Sigmoid colon (tissue), 7 donors: ENCODE results near the gene WDHD1. TPM values are rescaled to one million over a fixed set of nuclear protein-coding genes. Genes with fewer than 3 reads are reported as not detected.

ENCODE experiments used
- DNase-seq: peaks from one replicate; pipeline ENCODE4 v3.0.0-alpha.2; 2019
- H3K27ac ChIP-seq, 4 donors: fragments of 200-600 bp; sonication (generic); one replicate each; pipeline ENCODE4 v1.5.1; 2016 to 2019; ENCODE audit warnings: mild to moderate bottlenecking in 1 of 4
- H3K27me3 ChIP-seq, 3 donors: fragments of 200-600 bp; sonication (generic); one replicate each; pipeline ENCODE4 v1.5.1; 2019; ENCODE audit warnings: mild to moderate bottlenecking in 1 of 3
- H3K36me3 ChIP-seq, 4 donors: fragments of 200-600 bp; sonication (generic); one replicate each; pipeline ENCODE4 v1.5.1; 2016 to 2019
- H3K4me1 ChIP-seq, 4 donors: fragments of 200-600 bp; sonication (generic); one replicate each; pipeline ENCODE4 v1.5.1; 2017 to 2019
- H3K4me3 ChIP-seq, 4 donors: fragments of 200-600 bp; sonication (generic); one replicate each; pipeline ENCODE4 v1.5.1; 2017 to 2019; ENCODE audit warnings: mild to moderate bottlenecking in 2 of 4, moderate library complexity in 1 of 4
- H3K9me3 ChIP-seq, 4 donors: fragments of 200-600 bp in 3 of 4; sonication (generic) in 3 of 4; one replicate each; pipeline versions ENCODE4 v1.5.1 to v1.6.1; 2013 to 2019
- CTCF ChIP-seq, 4 experiments: fragments of 450-650 bp in 3 of 4; fragments of 200-600 bp in 1 of 4; IDR thresholded peaks; one replicate each; pipeline ENCODE4 v1.5.1; 2016 to 2019; ENCODE audit warnings: antibody characterized with exemption in 4 of 4, mild to moderate bottlenecking in 3 of 4, moderate library complexity in 2 of 4
- EP300 ChIP-seq, 4 donors: sonication (generic); formaldehyde crosslinking; IDR thresholded peaks; one replicate each; pipeline ENCODE4 v1.6.1; 2017; ENCODE audit warnings: antibody characterized with exemption in 4 of 4
- POLR2A ChIP-seq, 2 donors: fragments of 450-650 bp; IDR thresholded peaks; one replicate each; pipeline ENCODE4 v1.6.1; 2016; ENCODE audit warnings: antibody characterized with exemption in 2 of 2, mild to moderate bottlenecking in 2 of 2, moderate library complexity in 2 of 2
- POLR2AphosphoS5 ChIP-seq, 4 donors: sonication (generic); formaldehyde crosslinking; IDR thresholded peaks; one replicate each; pipeline ENCODE4 v1.6.1; 2017; ENCODE audit warnings: antibody characterized with exemption in 4 of 4
- WGBS, 2 donors: extraction: QIAGEN DNeasy Blood & Tissue Kit; methylation state at CpG; one replicate each; pipeline ENCODE4 v1.1.7; 2013; 5-methylcytosine and 5-hydroxymethylcytosine counted together
- intact Hi-C: fragments of 100-400 bp; cut with DNase I; formaldehyde crosslinking; loops from one replicate; pipeline ENCODE4 v1.15.1; 2023
- polyA plus RNA-seq, 3 donors: library from polyadenylated mRNA; stranded (reverse); fragments of 200-250 nt; gene quantifications; one replicate each; pipeline ENCODE4 v1.2.3, GENCODE V29; 2013
- total RNA-seq, 4 donors: library from RNA; depleted of rRNA; stranded (reverse); fragments of >200 nt; gene quantifications; one replicate each; pipeline ENCODE4 v1.1.0, GENCODE V29; 2016
- donor health status: healthy with polysubstance abuse.
- donor health status: Bipolar disorder and iron deficiency.
- donor health status: healthy.

Gene WDHD1
- total and polyA plus RNA-seq, 7 donors = 0.60 to 4.0 (median 1.1) TPM

- Histone ChIP-seq H3K4me1 (peaks cover 0 to 21% (median 13%) of the 10 kb centered on the region in 4 donors), H3K36me3 (peaks cover 0 to 11% (median under 1%) of the 10 kb centered on the region in 4 donors), H3K4me3 (no peak overlapping the region), H3K27me3 (no peaks in the 10 kb centered on the region), H3K27ac (no peak overlapping the region), H3K9me3 (no peaks in the 10 kb centered on the region)
- no peak for DNase-seq
- TF ChIP-seq CTCF (IDR thresholded peaks at IDR 0.05) = no peak
- TF ChIP-seq POLR2AphosphoS5 (IDR thresholded peaks at IDR 0.05) = no peak
- intact Hi-C loops = no loop called here
- 35 to 67% methylated on average over 2 of the region's 2 CpGs for WGBS, 2 donors
These were observed 22.1 kb upstream of the WDHD1 start for GRCh38 chr14:55048900-55049436.

GRCh38 chr14:55047301-55048053 is 20.6 kb upstream of the WDHD1 start:
- no peak for DNase-seq
- Histone ChIP-seq H3K9me3 (no peaks in the 10 kb centered on the region), H3K27ac (no peak overlapping the region), H3K36me3 (peaks cover 0 to 20% (median 7%) of the 10 kb centered on the region in 4 donors), H3K4me1 (peaks cover 0 to 6% (median 2%) of the 10 kb centered on the region in 4 donors), H3K4me3 (no peak overlapping the region), H3K27me3 (no peaks in the 10 kb centered on the region)
- TF ChIP-seq CTCF (IDR thresholded peaks at IDR 0.05) (no peak), POLR2AphosphoS5 (IDR thresholded peaks at IDR 0.05) (no peak), POLR2A (IDR thresholded peaks at IDR 0.05) (no peak), EP300 (IDR thresholded peaks at IDR 0.05) (no peak)
- intact Hi-C loops = no loop called here
- 94 to 95% methylated on average over 5 of the region's 5 CpGs for WGBS, 2 donors

- Histone ChIP-seq H3K4me3 (no peak overlapping the region), H3K36me3 (peaks cover 0 to 20% (median 7%) of the 10 kb centered on the region in 4 donors), H3K27ac (no peak overlapping the region), H3K9me3 (no peaks in the 10 kb centered on the region), H3K27me3 (no peaks in the 10 kb centered on the region), H3K4me1 (no peaks in the 10 kb centered on the region)
- DNase-seq = no peak
- intact Hi-C loops = no loop called here
- TF ChIP-seq POLR2AphosphoS5 (IDR thresholded peaks at IDR 0.05) = no peak
- no peak for TF ChIP-seq CTCF (IDR thresholded peaks at IDR 0.05)
- TF ChIP-seq EP300 (IDR thresholded peaks at IDR 0.05) = no peak
- no peak for TF ChIP-seq POLR2A (IDR thresholded peaks at IDR 0.05)
These were observed 18.2 kb upstream of the WDHD1 start for GRCh38 chr14:55045087-55045486.

- no peaks in the 10 kb centered on the region for H3K27me3 ChIP-seq
- no peaks in the 10 kb centered on the region for H3K4me1 ChIP-seq
- no peak for TF ChIP-seq CTCF (IDR thresholded peaks at IDR 0.05)
- TF ChIP-seq EP300 (IDR thresholded peaks at IDR 0.05) = no peak
- TF ChIP-seq POLR2AphosphoS5 (IDR thresholded peaks at IDR 0.05) = no peak
- TF ChIP-seq POLR2A (IDR thresholded peaks at IDR 0.05) = no peak
- no peak for DNase-seq
- no peak overlapping the region for H3K4me3 ChIP-seq
- peaks cover 0 to 20% (median 7%) of the 10 kb centered on the region in 4 donors for H3K36me3 ChIP-seq
- 95 to 97% methylated on average over 5 of the region's 5 CpGs for WGBS, 2 donors
- no peak overlapping the region for H3K27ac ChIP-seq
- H3K9me3 ChIP-seq = no peaks in the 10 kb centered on the region
- intact Hi-C loops = no loop called here
These were observed 16.6 kb upstream of the WDHD1 start for GRCh38 chr14:55043528-55043927.
